ENCODE results near the gene PET100. TPM values are rescaled to one million over a fixed set of nuclear protein-coding genes. Genes with fewer than 3 reads are reported as not detected.
A peak's percentile ranks its signal among the peaks of the same experiment; 100 is the strongest.

Gene PET100
- polyA plus RNA-seq, 2 of the 4 experiments (the other 2 are of a cell fraction), result 48.6 to 99.3 TPM

GRCh38 chr19:7676854-7677253 lies 47.3 kb downstream of the PET100 start, which contains the start of gene MCEMP1:
Gene MCEMP1, plus strand, starts transcription at chr19:7677090. Its CDS starts 31 bp downstream, at chr19:7677121.
- peaks cover 7% of the 10 kb centered on the region; the same call in 2 of the 3 replicates for H3K4me1 ChIP-seq
- DNase-seq (ENCODE audit: low read depth in 1 of 2, low spot score in 1 of 2) (no peak), ATAC-seq (no peak), FAIRE-seq (no peak)
- WGBS (ENCODE audit: missing lambda C conversion rate), result 32% methylated on average over 7 of the region's 10 CpGs
- TF ChIP-seq CBX2 (IDR thresholded peaks at IDR 0.05; ENCODE audit: borderline replicate concordance, low read depth) (no peak), CEBPB (IDR thresholded peaks at IDR 0.05) (no peak), FOSB (CRISPR knock-in tag; IDR thresholded peaks at IDR 0.05) (no peak), EP300 (IDR thresholded peaks at IDR 0.05) (no peak), FOSL2 (IDR thresholded peaks at IDR 0.05) (no peak), FOSL2 (CRISPR knock-in tag; IDR thresholded peaks at IDR 0.05) (no peak), ZFP36 (IDR thresholded peaks at IDR 0.05; ENCODE audit: borderline replicate concordance, partially characterized antibody) (no peak), KDM1A (IDR thresholded peaks at IDR 0.05; ENCODE audit: low read depth) (no peak)
- peaks cover 5% of the 10 kb centered on the region; the same call in 1 of the 3 replicates for H3K9me3 ChIP-seq
- no peak within 1 kb of the TSS for H3K4me2 ChIP-seq
- ChIA-PET CTCF (interaction anchor here (1.9 kb wide), 1 partner anchor 109 kb away, joined by 7 read pairs; no protein-coding TSS in a partner anchor), POLR2A (no interaction called here)
- no peak within 1 kb of the TSS for H3K27ac ChIP-seq
- no peak within 1 kb of the TSS for H3K4me3 ChIP-seq

- H3K27ac ChIP-seq, result no peak overlapping the region
- H3K9me3 ChIP-seq, result peaks cover 5% of the 10 kb centered on the region; the same call in 1 of the 3 replicates
- FAIRE-seq, result no peak
- no peak for DNase-seq (ENCODE audit: low read depth in 1 of 2, low spot score in 1 of 2)
- POLR2A ChIA-PET, result no interaction called here
- no peak for TF ChIP-seq RNF2 (IDR thresholded peaks at IDR 0.05; ENCODE audit: borderline replicate concordance, low read depth)
- TF ChIP-seq EHF (CRISPR knock-in tag; IDR thresholded peaks at IDR 0.05), result no peak
- TF ChIP-seq JUN (IDR thresholded peaks at IDR 0.05), result no peak
- no peak for TF ChIP-seq CTCF (IDR thresholded peaks at IDR 0.05)
- no peak for TF ChIP-seq POLR2A (IDR thresholded peaks at IDR 0.05; ENCODE audit: low read length)
- TF ChIP-seq HOXA7 (CRISPR knock-in tag; IDR thresholded peaks at IDR 0.05), result no peak
- no peak for TF ChIP-seq FOSB (CRISPR knock-in tag; IDR thresholded peaks at IDR 0.05)
- no peak for TF ChIP-seq RFX5 (IDR thresholded peaks at IDR 0.05)
- TF ChIP-seq HOXB5 (CRISPR knock-in tag; IDR thresholded peaks at IDR 0.05), result no peak
- no peak for TF ChIP-seq HDAC2 (IDR thresholded peaks at IDR 0.05)
- 58% methylated on average over 9 of the region's 12 CpGs for WGBS (ENCODE audit: missing lambda C conversion rate)
- CTCF ChIA-PET, result interaction anchor here (0.7 to 1.9 kb wide), 8 partner anchors 21 to 122 kb away, joined by 3 to 7 read pairs (median 4); no protein-coding TSS in a partner anchor
- peak in 1 of 2 experiments; percentile 20; a peak in 1 of 6 replicates for ATAC-seq
- no peak overlapping the region for H3K4me2 ChIP-seq
- peaks cover 10% of the 10 kb centered on the region; the same call in 2 of the 3 replicates for H3K4me1 ChIP-seq
- no peak overlapping the region for H3K4me3 ChIP-seq
Observed at GRCh38 chr19:7677669-7678311, 48.2 kb downstream of the PET100 start.

- POLR2A ChIA-PET, result no interaction called here
- WGBS (ENCODE audit: missing lambda C conversion rate), result 42% methylated on average over 25 of the region's 30 CpGs
- Histone ChIP-seq H3K9me3 (no peaks in the 10 kb centered on the region), H3K4me2 (peak overlapping the region; percentile 19; the same call in 1 of the 3 replicates), H3K4me3 (no peak overlapping the region), H3K27ac (no peak overlapping the region), H3K4me1 (peaks cover 10% of the 10 kb centered on the region; the same call in 2 of the 3 replicates)
- 0 out of 5 replicates have a peak, but pooled peaks of 1 of the 2 experiments have one; percentile 5 for TF ChIP-seq RAD21 (conservative IDR thresholded peaks at IDR 0.05 in 1 of 2, IDR thresholded peaks at IDR 0.05 in 1 of 2)
- no peak for TF ChIP-seq MAZ (IDR thresholded peaks at IDR 0.05; ENCODE audit: borderline replicate concordance, low read depth, low read length)
- TF ChIP-seq CEBPB (IDR thresholded peaks at IDR 0.05), result no peak
- no peak for TF ChIP-seq PHF8 (IDR thresholded peaks at IDR 0.05; ENCODE audit: borderline replicate concordance, low read depth)
- no peak for TF ChIP-seq SREBF2 (IDR thresholded peaks at IDR 0.05)
- no peak for TF ChIP-seq TFCP2L1 (CRISPR knock-in tag; IDR thresholded peaks at IDR 0.05)
- TF ChIP-seq HES2 (IDR thresholded peaks at IDR 0.05), result no peak
- no peak for TF ChIP-seq ZSCAN20 (CRISPR knock-in tag; IDR thresholded peaks at IDR 0.05)
- TF ChIP-seq, protein P1, sequence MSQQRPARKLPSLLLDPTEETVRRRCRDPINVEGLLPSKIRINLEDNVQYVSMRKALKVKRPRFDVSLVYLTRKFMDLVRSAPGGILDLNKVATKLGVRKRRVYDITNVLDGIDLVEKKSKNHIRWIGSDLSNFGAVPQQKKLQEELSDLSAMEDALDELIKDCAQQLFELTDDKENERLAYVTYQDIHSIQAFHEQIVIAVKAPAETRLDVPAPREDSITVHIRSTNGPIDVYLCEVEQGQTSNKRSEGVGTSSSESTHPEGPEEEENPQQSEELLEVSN (IDR thresholded peaks at IDR 0.05; ENCODE audit: borderline replicate concordance, low read depth), result no peak
- no peak for FAIRE-seq
- ATAC-seq, result no peak
- CTCF ChIA-PET, result interaction anchor here (1.0 to 1.3 kb wide), 3 partner anchors 36 to 121 kb away, joined by 3 to 4 read pairs (median 4); no protein-coding TSS in a partner anchor
- DNase-seq (ENCODE audit: low read depth in 1 of 2, low spot score in 1 of 2), result peak in 1 of 2 experiments; percentile 30
Observed at GRCh38 chr19:7678971-7679751, 49.6 kb downstream of the PET100 start.

Measured in A549 (cell line).